HG02973 (cell line): ENCODE results near the gene LAMTOR4.

ENCODE experiments used
- ATAC-seq: cut with Tn5 transposase; IDR thresholded peaks from one replicate; pipeline ENCODE4 v1.9.1; 2021; ENCODE audit warnings: moderate library complexity; ENCODE audit not compliant: unreplicated experiment

LAMTOR4 gene

GRCh38 chr7:100148559-100149328 lies at the start of gene LAMTOR4:
LAMTOR4 (plus strand) TSS chr7:100148918; CDS start chr7:100148973, 55 bp downstream.
- peak; percentile 98 for ATAC-seq

GRCh38 chr7:100099452-100099851 lies 49.3 kb upstream of the LAMTOR4 start:
- no peak for ATAC-seq

DNA sequence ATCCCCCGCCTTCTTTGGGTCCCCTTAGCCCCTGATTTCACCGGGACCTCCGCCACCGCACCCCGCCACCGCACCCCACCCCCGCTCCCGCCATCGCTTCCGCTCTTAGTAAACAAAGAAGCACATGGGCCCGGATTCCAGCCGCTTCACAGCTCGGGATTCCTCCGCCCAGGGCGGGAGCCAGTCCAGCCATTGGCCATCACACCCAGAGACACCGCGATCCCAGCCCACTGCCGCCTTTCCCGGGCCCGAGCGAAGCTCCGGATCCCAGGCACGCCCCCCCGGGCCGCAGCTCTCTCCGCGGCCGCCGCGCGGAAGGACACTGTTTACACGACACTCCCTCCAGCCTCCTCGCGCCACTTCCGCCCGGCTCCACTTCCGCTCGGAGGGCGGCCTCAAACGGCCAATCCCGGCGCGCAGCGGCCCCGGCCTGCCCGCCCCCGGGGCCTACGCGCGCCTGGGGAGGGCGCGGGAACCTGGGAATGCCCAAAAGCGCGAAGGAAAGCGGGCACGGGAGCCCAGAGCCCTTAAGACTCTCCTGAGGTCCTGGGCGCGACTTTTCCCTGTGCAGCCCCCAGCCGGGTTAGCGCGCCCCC lies 48.2 kb upstream of the LAMTOR4 start:
- peak; percentile 55 for ATAC-seq

DNA sequence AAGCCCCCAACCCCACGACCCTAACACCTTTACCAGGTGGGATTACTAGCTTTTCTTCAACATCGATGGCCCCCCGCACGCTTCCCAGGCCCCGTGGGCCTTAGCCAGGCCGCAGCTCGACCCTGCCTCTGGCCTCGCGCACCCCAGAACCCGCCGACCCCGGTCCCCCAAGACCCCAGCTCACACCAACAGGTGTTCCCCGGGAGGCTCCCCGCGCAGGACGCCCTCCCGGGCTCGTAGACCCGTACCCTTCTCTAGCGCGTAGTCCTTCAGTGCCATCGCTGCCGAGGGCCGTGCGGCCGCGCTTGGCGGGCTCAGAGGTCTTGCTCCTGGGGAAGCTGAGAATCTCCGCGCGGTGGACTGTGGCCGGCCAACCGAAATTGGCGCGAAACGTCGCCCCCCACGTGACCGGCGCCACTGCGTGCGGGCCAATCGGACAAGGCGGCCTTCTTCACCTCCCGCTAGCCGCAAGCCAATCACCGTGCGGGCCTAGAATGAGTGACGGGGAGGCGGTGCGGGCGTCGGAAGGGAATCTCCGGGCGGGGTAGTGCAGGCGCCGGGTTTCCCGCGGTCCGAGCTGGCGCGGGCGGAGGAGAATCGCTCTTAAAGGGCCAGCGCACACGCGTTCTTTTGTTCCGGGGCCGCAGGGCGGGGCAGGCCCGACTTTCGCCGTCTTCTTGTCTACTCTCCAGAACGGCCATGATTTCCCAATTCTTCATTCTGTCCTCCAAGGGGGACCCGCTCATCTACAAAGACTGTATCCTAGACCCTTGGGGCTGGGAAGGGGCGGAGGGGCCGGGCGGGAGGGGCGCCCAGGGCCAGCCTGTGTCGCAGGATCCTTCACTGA lies 47.5 kb upstream of the LAMTOR4 start, which contains the start of the genes AP4M1 and MCM7:
Gene AP4M1, plus strand, starts transcription at position 628 of the 847 bp plus-strand sequence. Its CDS starts 72 bp downstream, at position 700.
Gene MCM7, minus strand, starts transcription at position 382 of the 847 bp plus-strand sequence. Its CDS starts 103 bp downstream, at position 279.
- peak; percentile 79 for ATAC-seq

GRCh38 chr7:100102950-100103840 lies 45.5 kb upstream of the LAMTOR4 start:
- no peak for ATAC-seq

DNA sequence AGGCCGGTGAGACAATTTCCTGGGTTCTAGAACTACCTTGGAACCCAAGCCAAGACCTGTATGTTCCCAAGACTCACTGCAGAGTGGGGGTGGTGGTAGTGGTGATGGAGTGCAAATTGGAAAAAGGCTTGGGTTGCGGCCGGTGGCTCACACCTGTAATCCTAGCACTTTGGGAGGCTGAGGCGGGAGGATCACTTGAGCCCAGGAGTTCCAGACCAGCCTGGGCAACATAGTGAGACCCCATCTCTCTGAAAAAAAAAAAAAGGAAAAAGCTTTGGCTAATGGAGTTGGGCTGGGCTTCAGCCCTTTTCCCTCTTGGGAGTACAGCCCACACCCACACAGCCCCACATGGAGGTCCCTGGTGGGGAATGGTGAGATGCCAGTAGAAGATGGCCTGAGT lies 43.2 kb upstream of the LAMTOR4 start:
- ATAC-seq = no peak

- no peak for ATAC-seq
These were observed 42.1 kb upstream of the LAMTOR4 start for GRCh38 chr7:100106633-100107032.

DNA sequence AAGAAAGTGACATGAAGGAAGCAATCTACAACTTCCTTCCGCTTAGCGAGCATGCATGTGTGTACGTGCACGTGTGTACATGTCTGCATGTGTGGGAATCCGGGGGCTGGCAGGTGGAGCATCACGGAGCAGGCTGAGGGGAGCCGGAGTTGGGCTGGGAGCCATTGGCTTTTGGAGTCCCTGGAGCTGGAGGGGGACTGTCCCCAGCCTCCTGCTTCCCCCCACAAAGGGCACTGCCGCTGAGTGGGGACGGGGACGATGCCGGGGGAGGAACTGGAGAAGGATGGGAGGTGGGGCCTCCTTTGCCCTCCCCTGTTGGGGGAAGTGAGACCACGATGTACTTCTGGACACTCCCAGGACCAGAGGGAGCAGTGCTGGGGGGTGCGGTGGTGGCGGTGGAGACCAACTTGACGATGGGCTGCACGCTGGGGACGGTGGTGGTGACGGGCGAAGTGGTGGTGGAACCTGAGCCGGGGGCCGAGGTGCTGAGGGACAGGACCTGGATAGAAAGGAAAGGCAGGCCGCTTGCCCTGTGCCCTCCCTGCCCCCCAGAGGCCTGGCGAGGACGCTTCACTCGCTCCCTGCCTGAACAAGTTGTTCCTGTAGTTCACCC lies 41.5 kb upstream of the LAMTOR4 start:
- no peak for ATAC-seq

GRCh38 chr7:100107890-100108289 lies 40.8 kb upstream of the LAMTOR4 start:
- no peak for ATAC-seq

DNA sequence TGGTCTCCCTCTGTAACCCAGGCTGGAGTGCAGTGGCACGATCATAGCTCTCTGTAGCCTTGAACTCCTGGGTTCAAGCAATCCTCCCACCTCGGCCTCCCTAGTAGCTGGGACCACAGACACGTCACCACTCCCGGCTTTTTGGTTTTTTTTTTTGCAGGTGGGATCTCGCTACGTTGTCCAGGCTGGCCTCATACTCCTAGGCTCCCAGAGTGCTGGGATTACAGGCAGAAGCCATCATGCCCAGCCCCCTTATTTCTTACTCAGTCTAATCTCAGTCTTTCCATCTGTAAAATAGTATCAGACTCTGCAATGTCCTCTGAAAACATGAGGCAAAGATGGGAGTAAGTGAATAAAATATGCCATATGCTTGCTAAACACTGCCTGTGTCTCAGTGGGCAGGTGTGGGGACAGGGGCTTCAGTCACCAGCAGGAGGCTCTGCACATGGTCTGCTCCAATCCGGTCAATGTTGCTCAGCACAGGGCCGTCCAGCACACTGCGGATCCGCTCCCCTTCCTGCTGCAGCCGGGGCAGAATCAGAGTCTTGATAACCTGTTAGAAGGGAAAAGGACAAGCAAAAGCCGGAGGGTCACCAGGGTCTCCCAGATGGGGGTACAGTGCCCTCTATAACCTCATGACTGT lies 39.1 kb upstream of the LAMTOR4 start:
- ATAC-seq = no peak

- ATAC-seq = no peak
These were observed 37.6 kb upstream of the LAMTOR4 start for GRCh38 chr7:100111156-100111555.

GRCh38 chr7:100111914-100112313 lies 36.8 kb upstream of the LAMTOR4 start:
- no peak for ATAC-seq

GRCh38 chr7:100115026-100115425 lies 33.7 kb upstream of the LAMTOR4 start:
- ATAC-seq = no peak

DNA sequence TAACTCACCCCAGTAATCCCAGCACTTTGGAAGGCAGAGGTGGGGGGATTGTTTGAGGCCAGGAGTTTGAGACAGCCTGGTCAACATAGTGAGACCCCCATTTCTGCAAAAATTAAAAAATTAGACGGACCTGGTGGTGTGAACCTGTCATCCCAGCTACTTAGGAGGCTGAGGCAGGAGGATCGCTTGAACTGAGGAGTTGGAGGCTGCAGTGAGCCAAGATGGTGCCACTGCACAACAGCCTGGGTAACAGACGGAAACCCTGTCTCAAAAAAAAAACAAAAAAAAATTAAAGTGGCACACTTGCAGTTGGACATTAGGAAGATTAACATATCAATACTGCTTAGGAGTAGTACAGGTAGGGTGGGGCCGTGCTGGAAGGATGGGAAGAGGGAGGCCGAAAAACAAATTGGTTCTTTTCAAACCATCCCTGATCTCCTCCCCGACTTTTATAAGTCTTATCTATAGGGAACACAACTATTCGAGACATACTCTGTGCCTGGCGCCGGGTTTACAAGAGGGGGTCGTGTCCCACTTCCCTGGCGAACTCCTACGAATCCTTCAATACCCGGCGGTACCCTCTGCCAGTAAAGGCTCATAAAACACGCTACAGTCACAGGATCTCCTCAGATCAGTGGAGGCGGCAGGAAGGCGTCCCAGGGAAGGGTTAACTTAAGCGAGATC lies 30.2 kb upstream of the LAMTOR4 start:
- no peak for ATAC-seq

- peak; percentile 71 for ATAC-seq
These were observed 29.4 kb upstream of the LAMTOR4 start, which contains the start of the genes CNPY4 and TAF6 for GRCh38 chr7:100119072-100119969. CNPY4 (plus strand) TSS chr7:100119634; CDS start chr7:100119745, 111 bp downstream. TAF6 (minus strand) TSS chr7:100119358; CDS start chr7:100114209, 5,149 bp downstream.

GRCh38 chr7:100119970-100120732 lies 28.6 kb upstream of the LAMTOR4 start:
- peak; percentile 16 for ATAC-seq

GRCh38 chr7:100120733-100121036 lies 28.0 kb upstream of the LAMTOR4 start:
- no peak for ATAC-seq
